Tibial nerve (tissue), 4 donors: ENCODE measurements around the gene ANKAR.

Experiments
- EP300 ChIP-seq, 2 donors: sonication (generic); formaldehyde crosslinking; IDR thresholded peaks; one replicate each; pipeline ENCODE4 v1.6.1; 2017; ENCODE audit warnings: antibody characterized with exemption in 2 of 2, mild to moderate bottlenecking in 1 of 2
- POLR2A ChIP-seq, 2 donors: fragments of 450-650 bp; IDR thresholded peaks; one replicate each; pipeline ENCODE4 v1.6.1; 2017; ENCODE audit warnings: antibody characterized with exemption in 2 of 2, mild to moderate bottlenecking in 2 of 2, moderate library complexity in 2 of 2
- TF ChIP-seq, protein P1 (sequence below), 5 experiments: fragments of 200-600 bp in 3 of 5; fragments of 450-650 bp in 2 of 5; sonication (generic) in 3 of 5; IDR thresholded peaks; one replicate each; pipeline ENCODE4 v1.5.1; 2016 to 2019; ENCODE audit warnings: antibody characterized with exemption in 5 of 5, mild to moderate bottlenecking in 3 of 5, moderate library complexity in 2 of 5

DNA sequence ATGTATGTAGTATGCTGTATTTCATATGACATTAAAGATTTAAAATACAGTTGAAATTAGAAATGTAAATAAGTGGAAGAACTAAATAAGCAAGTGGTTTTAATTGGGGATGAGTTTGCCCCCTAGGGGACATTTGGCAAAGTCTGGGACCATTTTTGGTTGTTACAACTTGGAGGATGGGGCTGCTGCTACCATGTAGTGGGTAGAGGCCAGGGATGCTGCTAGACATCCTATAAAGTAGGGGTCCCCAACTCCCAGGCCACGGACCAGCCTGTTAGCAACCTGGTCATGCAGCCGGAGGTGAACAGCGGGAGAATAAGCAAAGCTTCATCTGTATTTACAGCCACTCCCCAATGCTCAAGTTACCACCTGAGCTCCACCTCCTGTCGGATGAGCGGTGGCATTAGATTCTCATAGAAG lies 41.1 kb upstream of the ANKAR start:
- no peak for TF ChIP-seq POLR2A (IDR thresholded peaks at IDR 0.05)
- TF ChIP-seq, protein P1, sequence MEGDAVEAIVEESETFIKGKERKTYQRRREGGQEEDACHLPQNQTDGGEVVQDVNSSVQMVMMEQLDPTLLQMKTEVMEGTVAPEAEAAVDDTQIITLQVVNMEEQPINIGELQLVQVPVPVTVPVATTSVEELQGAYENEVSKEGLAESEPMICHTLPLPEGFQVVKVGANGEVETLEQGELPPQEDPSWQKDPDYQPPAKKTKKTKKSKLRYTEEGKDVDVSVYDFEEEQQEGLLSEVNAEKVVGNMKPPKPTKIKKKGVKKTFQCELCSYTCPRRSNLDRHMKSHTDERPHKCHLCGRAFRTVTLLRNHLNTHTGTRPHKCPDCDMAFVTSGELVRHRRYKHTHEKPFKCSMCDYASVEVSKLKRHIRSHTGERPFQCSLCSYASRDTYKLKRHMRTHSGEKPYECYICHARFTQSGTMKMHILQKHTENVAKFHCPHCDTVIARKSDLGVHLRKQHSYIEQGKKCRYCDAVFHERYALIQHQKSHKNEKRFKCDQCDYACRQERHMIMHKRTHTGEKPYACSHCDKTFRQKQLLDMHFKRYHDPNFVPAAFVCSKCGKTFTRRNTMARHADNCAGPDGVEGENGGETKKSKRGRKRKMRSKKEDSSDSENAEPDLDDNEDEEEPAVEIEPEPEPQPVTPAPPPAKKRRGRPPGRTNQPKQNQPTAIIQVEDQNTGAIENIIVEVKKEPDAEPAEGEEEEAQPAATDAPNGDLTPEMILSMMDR (IDR thresholded peaks at IDR 0.05), result peak in 1 of 5 experiments; percentile 9
- TF ChIP-seq EP300 (IDR thresholded peaks at IDR 0.05), result no peak
